ENCODE results near the gene CACNA1A. TPM values are rescaled to one million over a fixed set of nuclear protein-coding genes. Genes with fewer than 3 reads are reported as not detected.
"Not testable (repeated sequence)": the region's sequence is repeated elsewhere in the genome, so short reads cannot be mapped to it uniquely, and the experiment has no call there.

The CACNA1A gene
- total RNA-seq, 2 donors from 2014 or later = 6.7 to 7.6 TPM

DNA sequence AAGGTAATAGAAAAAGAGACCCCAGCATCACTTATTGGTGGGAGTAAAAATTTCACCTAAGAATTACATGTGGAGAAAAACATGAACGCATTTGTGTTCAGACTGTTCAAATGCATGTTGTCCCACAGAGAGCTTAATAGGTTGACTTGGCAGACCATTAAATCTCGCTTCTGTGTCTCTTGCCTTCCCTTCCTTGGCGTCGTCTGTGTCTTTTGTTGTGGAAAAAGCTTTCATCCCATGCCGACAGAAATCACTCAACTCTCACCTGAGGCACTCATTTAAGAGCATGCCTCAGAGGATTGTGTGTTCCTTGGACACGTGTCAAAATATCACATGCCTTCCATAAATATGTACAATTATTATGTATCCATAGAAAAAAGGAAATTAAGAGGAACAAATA is 24.4 kb upstream of the CACNA1A start:
- Histone ChIP-seq H3K36me3 (replicated peaks in 1 of 2; ENCODE audit: insufficient read depth in 1 of 2, low read depth in 2 of 2) (no peaks in the 10 kb centered on the region), H3K9me3 (no peaks in the 10 kb centered on the region), H3K4me3 (no peak overlapping the region), H3K27ac (no peak overlapping the region), H3K4me1 (no peaks in the 10 kb centered on the region), H3K27me3 (no peaks in the 10 kb centered on the region)
- intact Hi-C loops (cut with DNase I) = no loop called here
- no peak for DNase-seq
- no peak for ATAC-seq
- TF ChIP-seq, protein P1, sequence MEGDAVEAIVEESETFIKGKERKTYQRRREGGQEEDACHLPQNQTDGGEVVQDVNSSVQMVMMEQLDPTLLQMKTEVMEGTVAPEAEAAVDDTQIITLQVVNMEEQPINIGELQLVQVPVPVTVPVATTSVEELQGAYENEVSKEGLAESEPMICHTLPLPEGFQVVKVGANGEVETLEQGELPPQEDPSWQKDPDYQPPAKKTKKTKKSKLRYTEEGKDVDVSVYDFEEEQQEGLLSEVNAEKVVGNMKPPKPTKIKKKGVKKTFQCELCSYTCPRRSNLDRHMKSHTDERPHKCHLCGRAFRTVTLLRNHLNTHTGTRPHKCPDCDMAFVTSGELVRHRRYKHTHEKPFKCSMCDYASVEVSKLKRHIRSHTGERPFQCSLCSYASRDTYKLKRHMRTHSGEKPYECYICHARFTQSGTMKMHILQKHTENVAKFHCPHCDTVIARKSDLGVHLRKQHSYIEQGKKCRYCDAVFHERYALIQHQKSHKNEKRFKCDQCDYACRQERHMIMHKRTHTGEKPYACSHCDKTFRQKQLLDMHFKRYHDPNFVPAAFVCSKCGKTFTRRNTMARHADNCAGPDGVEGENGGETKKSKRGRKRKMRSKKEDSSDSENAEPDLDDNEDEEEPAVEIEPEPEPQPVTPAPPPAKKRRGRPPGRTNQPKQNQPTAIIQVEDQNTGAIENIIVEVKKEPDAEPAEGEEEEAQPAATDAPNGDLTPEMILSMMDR (IDR thresholded peaks at IDR 0.05) = no peak
- 26% methylated on average over 6 of the region's 6 CpGs for WGBS, 2 donors

DNA sequence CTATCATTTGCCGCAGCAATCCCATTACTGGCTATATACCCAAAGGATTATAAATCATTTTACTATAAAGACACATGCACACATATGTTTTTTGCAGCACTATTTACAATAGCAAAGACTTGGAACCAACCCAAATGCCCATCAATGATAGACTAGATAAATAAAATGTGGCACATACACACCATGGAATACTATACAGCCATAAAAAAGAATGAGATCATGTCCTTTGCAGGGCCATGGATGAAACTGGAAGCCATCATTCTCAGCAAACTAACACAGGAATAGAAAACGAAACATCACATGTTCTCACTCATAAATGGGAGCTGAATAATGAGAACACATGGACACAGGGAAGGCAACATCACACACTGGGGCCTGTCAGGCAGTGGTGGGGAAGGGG is 23.4 kb upstream of the CACNA1A start:
- DNase-seq; H3K36me3 ChIP-seq (replicated peaks in 1 of 2; ENCODE audit: insufficient read depth in 1 of 2, low read depth in 2 of 2); H3K4me3 ChIP-seq; H3K27ac ChIP-seq; ATAC-seq; H3K9me3 ChIP-seq; H3K4me1 ChIP-seq; intact Hi-C loops (cut with DNase I); H3K27me3 ChIP-seq: not testable (repeated sequence)
- 67 to 68% methylated on average over 2 of the region's 2 CpGs for WGBS, 2 donors

DNA sequence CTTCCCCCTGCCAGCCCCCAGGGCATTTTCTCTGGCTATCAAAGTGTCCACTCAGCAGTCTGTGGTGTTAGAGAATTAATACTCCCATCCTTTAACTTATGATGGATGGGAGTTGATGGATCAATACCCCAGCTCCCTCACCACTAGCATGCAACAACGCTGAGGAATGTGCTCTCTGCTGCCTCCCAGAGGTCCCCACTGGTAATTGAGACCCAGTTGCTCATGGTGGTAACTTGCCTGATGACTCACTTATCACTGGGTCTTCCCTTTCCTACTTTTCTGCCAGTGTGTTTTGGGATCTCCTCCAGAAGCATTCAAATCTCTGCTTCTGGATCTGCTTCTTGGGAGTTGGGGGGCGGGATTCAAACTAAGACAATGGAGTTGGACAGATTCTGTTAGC is 20.3 kb upstream of the CACNA1A start:
- Histone ChIP-seq H3K4me1 (no peaks in the 10 kb centered on the region), H3K36me3 (replicated peaks in 1 of 2; ENCODE audit: insufficient read depth in 1 of 2, low read depth in 2 of 2) (no peaks in the 10 kb centered on the region), H3K9me3 (no peaks in the 10 kb centered on the region), H3K4me3 (no peak overlapping the region), H3K27ac (no peak overlapping the region), H3K27me3 (no peaks in the 10 kb centered on the region)
- DNase-seq (no peak), ATAC-seq (no peak)
- TF ChIP-seq, protein P1 (IDR thresholded peaks at IDR 0.05) = no peak
- no peak for TF ChIP-seq POLR2A (IDR thresholded peaks at IDR 0.05)
- intact Hi-C loops (cut with DNase I) = no loop called here
- WGBS, 2 donors = 3 to 6% methylated on average over 2 of the region's 2 CpGs

DNA sequence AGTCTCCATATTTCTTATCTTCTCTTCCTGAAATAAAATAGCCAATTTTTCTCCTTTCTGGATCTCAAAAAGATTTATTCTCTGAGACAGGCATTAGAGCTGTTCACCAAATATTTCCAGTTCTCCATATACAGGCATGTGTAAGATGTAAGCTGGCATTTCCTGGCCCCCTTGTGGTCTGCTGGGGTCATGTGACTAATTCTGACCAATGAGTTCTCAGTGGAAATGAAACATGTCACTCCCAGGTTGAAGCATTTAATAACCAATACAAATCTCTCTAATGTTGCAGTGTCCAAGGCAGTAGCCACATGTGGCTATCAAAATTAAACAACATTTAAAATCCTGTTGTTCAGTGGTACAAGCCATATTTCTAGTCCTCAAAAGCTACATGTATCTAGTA is 14.8 kb upstream of the CACNA1A start:
- no peak for ATAC-seq
- Histone ChIP-seq H3K4me1 (no peaks in the 10 kb centered on the region), H3K36me3 (replicated peaks in 1 of 2; ENCODE audit: insufficient read depth in 1 of 2, low read depth in 2 of 2) (no peaks in the 10 kb centered on the region), H3K4me3 (no peak overlapping the region), H3K27ac (no peak overlapping the region), H3K27me3 (no peaks in the 10 kb centered on the region), H3K9me3 (peaks cover 0 to 11% (median 0%) of the 10 kb centered on the region in 3 donors)
- DNase-seq = no peak
- intact Hi-C loops (cut with DNase I) = no loop called here
- no peak for TF ChIP-seq POLR2A (IDR thresholded peaks at IDR 0.05)
- TF ChIP-seq, protein P1 (IDR thresholded peaks at IDR 0.05) = no peak

DNA sequence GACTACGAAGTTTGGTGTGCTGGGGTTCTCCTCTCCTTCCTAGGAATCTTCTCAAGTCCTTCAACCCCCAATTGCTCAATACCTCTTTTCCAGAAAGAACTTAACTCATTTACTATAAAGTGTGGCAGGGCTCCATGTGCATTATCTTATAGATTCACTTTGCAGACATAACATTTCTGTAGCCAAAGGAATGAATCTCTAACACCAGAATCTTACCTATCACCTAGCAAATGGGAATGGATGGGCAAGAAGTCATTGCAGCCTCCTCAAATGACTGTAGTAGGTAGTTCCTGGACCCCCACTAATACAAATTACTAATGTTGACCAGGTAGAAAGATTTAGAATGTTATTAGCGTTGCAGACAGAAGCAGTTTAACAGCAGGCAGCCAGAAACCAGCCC is 5.7 kb upstream of the CACNA1A start:
- H3K4me3 ChIP-seq = no peak overlapping the region
- no peaks in the 10 kb centered on the region for H3K9me3 ChIP-seq
- intact Hi-C loops (cut with DNase I) = no loop called here
- WGBS, 2 donors = 28 to 60% methylated on average over 2 of the region's 2 CpGs
- no peak for DNase-seq
- no peaks in the 10 kb centered on the region for H3K4me1 ChIP-seq
- no peak for ATAC-seq
- H3K27ac ChIP-seq = no peak overlapping the region
- TF ChIP-seq, protein P1 (IDR thresholded peaks at IDR 0.05) = no peak
- TF ChIP-seq POLR2A (IDR thresholded peaks at IDR 0.05) = no peak
- H3K36me3 ChIP-seq (replicated peaks in 1 of 2; ENCODE audit: insufficient read depth in 1 of 2, low read depth in 2 of 2) = no peaks in the 10 kb centered on the region
- peaks cover 0 to 10% of the 10 kb centered on the region in 2 donors for H3K27me3 ChIP-seq

All from body of pancreas (tissue), 4 donors.